Neural progenitor cell (in vitro differentiated cells): Measurements from ENCODE around the gene ZNF429.

Experiments
- CTCF ChIP-seq: fragments of 200-600 bp; sonication (generic); IDR thresholded peaks from 2 replicates; pipeline ENCODE4 v1.5.1; 2017; ENCODE audit warnings: antibody characterized with exemption, mild to moderate bottlenecking
- EZH2 ChIP-seq: fragments of 200-600 bp; sonication (generic); IDR thresholded peaks from 2 replicates; pipeline ENCODE4 v1.6.1; 2017; ENCODE audit warnings: antibody characterized with exemption, mild to moderate bottlenecking, moderate library complexity

- TF ChIP-seq CTCF: no peak
- no peak for TF ChIP-seq EZH2
These were observed 6.8 kb upstream of the ZNF429 start for GRCh38 chr19:21498651-21499050.
